ENCODE measurements around the gene CD101. TPM values are rescaled to one million over a fixed set of nuclear protein-coding genes. Genes with fewer than 3 reads are reported as not detected.

Gene CD101
- total and polyA plus RNA-seq, 2 experiments from 2014 or later = 1.2 to 1.3 TPM

DNA sequence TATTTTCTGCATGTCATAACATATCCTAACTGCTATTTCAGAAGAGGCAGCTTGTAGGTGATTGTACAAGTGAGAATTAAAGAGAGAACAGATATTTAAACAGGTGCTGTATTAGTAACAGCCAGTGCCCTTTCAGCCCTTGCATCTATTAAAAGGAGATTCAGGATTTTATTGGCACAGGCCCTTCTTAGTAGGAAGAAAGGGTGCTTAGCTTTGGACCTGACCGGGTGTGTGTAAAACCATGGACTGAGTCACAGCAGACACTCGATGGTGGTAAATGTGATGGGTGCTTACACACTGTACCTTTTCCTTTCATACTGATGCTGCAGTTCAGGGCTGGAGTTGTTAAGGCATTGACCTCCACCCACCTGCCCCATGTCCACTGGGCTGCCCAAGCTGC lies 12.7 kb upstream of the CD101 start (continued):
- TF ChIP-seq STAT1 (IDR thresholded peaks at IDR 0.05; ENCODE audit: unreplicated experiment) (no peak), NANOG (IDR thresholded peaks at IDR 0.05; ENCODE audit: borderline replicate concordance) (no peak), ZNF331 (CRISPR knock-in tag; IDR thresholded peaks at IDR 0.05; ENCODE audit: low read depth) (no peak)
- TF ChIP-seq, protein P1, sequence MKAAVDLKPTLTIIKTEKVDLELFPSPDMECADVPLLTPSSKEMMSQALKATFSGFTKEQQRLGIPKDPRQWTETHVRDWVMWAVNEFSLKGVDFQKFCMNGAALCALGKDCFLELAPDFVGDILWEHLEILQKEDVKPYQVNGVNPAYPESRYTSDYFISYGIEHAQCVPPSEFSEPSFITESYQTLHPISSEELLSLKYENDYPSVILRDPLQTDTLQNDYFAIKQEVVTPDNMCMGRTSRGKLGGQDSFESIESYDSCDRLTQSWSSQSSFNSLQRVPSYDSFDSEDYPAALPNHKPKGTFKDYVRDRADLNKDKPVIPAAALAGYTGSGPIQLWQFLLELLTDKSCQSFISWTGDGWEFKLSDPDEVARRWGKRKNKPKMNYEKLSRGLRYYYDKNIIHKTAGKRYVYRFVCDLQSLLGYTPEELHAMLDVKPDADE (IDR thresholded peaks at IDR 0.05) = no peak

DNA sequence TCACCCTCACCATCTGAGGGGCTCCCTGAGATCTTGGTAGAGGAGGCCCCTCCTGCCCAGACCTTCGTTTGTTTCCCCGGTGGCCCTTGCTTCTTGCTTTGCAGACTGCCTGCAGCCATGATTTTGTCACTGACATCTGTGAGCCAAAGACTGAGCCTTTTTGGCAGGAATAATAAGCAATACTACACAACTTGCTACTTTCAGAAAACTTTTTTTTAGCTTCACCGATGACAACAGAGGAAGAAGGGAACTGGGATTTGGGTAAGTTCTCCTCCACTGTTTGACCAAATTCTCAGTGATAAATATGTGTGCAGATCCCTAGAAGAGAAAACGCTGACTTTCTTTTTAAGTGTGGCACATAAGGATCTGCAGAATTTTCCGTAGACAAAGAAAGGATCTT lies 11.7 kb upstream of the CD101 start:
- Histone ChIP-seq H3K27me3 (ENCODE audit: insufficient read depth) (no peaks in the 10 kb centered on the region), H3K4me3 (no peak overlapping the region), H2AFZ (no peak overlapping the region), H3F3A (replicated peaks; ENCODE audit: low read depth) (no peaks in the 10 kb centered on the region), H3K4me1 (ENCODE audit: insufficient read depth) (no peaks in the 10 kb centered on the region), H3K36me3 (ENCODE audit: insufficient read depth) (no peaks in the 10 kb centered on the region; the same call in 1 of the 2 replicates), H3K9me2 (ENCODE audit: insufficient read depth) (0 out of 2 replicates have a peak, but pooled peaks cover 2% of the 10 kb centered on the region), H3K4me2 (no peak overlapping the region), H4K20me1 (replicated peaks; ENCODE audit: insufficient read depth) (0 out of 2 replicates have a peak, but pooled peaks cover 4% of the 10 kb centered on the region), H3K79me2 (replicated peaks; ENCODE audit: insufficient read depth) (no peaks in the 10 kb centered on the region; the same call in 1 of the 2 replicates), H3K27ac (ENCODE audit: low read depth) (no peak overlapping the region)
- H3K4me1 Mint-ChIP-seq = peaks cover 28% of the 10 kb centered on the region
- peaks cover 53% of the 10 kb centered on the region for H3K36me3 Mint-ChIP-seq (ENCODE audit: low read depth)
- H3K27ac Mint-ChIP-seq = 0 out of 2 replicates have a peak overlapping the region, but pooled peaks have one; percentile 53
- DNase-seq (ENCODE audit: low spot score) (no peak), ATAC-seq (no peak)
- H3K27me3 Mint-ChIP-seq (ENCODE audit: insufficient read depth, low read depth, poor library complexity) = peaks cover 8% of the 10 kb centered on the region
- no peaks in the 10 kb centered on the region for H3K9me3 Mint-ChIP-seq
- no peak overlapping the region for H3K4me3 Mint-ChIP-seq
- TF ChIP-seq ZNF331 (CRISPR knock-in tag; IDR thresholded peaks at IDR 0.05; ENCODE audit: low read depth) (no peak), EZH2phosphoT487 (IDR thresholded peaks at IDR 0.05; ENCODE audit: unreplicated experiment) (no peak), CREB1 (CRISPR knock-in tag; IDR thresholded peaks at IDR 0.05; ENCODE audit: low read depth) (no peak), POLR2AphosphoS5 (IDR thresholded peaks at IDR 0.05; ENCODE audit: low read depth) (no peak), STAT1 (IDR thresholded peaks at IDR 0.05; ENCODE audit: unreplicated experiment) (no peak), EZH2 (IDR thresholded peaks at IDR 0.05; ENCODE audit: low read depth, unreplicated experiment) (no peak), JUNB (IDR thresholded peaks at IDR 0.05; ENCODE audit: unreplicated experiment) (no peak), ZNF114 (CRISPR knock-in tag; IDR thresholded peaks at IDR 0.05) (no peak), NANOG (IDR thresholded peaks at IDR 0.05; ENCODE audit: borderline replicate concordance) (no peak)
- TF ChIP-seq, protein P2, sequence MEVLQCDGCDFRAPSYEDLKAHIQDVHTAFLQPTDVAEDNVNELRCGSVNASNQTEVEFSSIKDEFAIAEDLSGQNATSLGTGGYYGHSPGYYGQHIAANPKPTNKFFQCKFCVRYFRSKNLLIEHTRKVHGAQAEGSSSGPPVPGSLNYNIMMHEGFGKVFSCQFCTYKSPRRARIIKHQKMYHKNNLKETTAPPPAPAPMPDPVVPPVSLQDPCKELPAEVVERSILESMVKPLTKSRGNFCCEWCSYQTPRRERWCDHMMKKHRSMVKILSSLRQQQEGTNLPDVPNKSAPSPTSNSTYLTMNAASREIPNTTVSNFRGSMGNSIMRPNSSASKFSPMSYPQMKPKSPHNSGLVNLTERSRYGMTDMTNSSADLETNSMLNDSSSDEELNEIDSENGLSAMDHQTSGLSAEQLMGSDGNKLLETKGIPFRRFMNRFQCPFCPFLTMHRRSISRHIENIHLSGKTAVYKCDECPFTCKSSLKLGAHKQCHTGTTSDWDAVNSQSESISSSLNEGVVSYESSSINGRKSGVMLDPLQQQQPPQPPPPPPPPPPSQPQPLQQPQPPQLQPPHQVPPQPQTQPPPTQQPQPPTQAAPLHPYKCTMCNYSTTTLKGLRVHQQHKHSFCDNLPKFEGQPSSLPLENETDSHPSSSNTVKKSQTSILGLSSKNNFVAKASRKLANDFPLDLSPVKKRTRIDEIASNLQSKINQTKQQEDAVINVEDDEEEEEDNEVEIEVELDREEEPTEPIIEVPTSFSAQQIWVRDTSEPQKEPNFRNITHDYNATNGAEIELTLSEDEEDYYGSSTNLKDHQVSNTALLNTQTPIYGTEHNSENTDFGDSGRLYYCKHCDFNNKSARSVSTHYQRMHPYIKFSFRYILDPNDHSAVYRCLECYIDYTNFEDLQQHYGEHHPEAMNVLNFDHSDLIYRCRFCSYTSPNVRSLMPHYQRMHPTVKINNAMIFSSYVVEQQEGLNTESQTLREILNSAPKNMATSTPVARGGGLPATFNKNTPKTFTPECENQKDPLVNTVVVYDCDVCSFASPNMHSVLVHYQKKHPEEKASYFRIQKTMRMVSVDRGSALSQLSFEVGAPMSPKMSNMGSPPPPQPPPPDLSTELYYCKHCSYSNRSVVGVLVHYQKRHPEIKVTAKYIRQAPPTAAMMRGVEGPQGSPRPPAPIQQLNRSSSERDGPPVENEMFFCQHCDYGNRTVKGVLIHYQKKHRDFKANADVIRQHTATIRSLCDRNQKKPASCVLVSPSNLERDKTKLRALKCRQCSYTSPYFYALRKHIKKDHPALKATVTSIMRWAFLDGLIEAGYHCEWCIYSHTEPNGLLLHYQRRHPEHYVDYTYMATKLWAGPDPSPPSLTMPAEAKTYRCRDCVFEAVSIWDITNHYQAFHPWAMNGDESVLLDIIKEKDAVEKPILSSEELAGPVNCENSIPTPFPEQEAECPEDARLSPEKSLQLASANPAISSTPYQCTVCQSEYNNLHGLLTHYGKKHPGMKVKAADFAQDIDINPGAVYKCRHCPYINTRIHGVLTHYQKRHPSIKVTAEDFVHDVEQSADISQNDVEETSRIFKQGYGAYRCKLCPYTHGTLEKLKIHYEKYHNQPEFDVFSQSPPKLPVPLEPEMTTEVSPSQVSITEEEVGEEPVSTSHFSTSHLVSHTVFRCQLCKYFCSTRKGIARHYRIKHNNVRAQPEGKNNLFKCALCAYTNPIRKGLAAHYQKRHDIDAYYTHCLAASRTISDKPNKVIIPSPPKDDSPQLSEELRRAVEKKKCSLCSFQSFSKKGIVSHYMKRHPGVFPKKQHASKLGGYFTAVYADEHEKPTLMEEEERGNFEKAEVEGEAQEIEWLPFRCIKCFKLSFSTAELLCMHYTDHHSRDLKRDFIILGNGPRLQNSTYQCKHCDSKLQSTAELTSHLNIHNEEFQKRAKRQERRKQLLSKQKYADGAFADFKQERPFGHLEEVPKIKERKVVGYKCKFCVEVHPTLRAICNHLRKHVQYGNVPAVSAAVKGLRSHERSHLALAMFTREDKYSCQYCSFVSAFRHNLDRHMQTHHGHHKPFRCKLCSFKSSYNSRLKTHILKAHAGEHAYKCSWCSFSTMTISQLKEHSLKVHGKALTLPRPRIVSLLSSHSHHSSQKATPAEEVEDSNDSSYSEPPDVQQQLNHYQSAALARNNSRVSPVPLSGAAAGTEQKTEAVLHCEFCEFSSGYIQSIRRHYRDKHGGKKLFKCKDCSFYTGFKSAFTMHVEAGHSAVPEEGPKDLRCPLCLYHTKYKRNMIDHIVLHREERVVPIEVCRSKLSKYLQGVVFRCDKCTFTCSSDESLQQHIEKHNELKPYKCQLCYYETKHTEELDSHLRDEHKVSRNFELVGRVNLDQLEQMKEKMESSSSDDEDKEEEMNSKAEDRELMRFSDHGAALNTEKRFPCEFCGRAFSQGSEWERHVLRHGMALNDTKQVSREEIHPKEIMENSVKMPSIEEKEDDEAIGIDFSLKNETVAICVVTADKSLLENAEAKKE (CRISPR knock-in tag; IDR thresholded peaks at IDR 0.05) = no peak
- TF ChIP-seq, protein P3, sequence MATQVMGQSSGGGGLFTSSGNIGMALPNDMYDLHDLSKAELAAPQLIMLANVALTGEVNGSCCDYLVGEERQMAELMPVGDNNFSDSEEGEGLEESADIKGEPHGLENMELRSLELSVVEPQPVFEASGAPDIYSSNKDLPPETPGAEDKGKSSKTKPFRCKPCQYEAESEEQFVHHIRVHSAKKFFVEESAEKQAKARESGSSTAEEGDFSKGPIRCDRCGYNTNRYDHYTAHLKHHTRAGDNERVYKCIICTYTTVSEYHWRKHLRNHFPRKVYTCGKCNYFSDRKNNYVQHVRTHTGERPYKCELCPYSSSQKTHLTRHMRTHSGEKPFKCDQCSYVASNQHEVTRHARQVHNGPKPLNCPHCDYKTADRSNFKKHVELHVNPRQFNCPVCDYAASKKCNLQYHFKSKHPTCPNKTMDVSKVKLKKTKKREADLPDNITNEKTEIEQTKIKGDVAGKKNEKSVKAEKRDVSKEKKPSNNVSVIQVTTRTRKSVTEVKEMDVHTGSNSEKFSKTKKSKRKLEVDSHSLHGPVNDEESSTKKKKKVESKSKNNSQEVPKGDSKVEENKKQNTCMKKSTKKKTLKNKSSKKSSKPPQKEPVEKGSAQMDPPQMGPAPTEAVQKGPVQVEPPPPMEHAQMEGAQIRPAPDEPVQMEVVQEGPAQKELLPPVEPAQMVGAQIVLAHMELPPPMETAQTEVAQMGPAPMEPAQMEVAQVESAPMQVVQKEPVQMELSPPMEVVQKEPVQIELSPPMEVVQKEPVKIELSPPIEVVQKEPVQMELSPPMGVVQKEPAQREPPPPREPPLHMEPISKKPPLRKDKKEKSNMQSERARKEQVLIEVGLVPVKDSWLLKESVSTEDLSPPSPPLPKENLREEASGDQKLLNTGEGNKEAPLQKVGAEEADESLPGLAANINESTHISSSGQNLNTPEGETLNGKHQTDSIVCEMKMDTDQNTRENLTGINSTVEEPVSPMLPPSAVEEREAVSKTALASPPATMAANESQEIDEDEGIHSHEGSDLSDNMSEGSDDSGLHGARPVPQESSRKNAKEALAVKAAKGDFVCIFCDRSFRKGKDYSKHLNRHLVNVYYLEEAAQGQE (IDR thresholded peaks at IDR 0.05; ENCODE audit: unreplicated experiment) = no peak
- TF ChIP-seq, protein P1 (IDR thresholded peaks at IDR 0.05) = no peak

Data from GM23338 (cell line).